GM19395 (cell line): Measurements from ENCODE around the gene MBD3.
A peak's percentile ranks its signal among the peaks of the same experiment; 100 is the strongest.

Experiments used
- ATAC-seq: cut with Tn5 transposase; IDR thresholded peaks from one replicate; pipeline ENCODE4 v1.9.1; 2021; ENCODE audit warnings: mild to moderate bottlenecking, moderate library complexity; ENCODE audit not compliant: unreplicated experiment

Gene MBD3

DNA sequence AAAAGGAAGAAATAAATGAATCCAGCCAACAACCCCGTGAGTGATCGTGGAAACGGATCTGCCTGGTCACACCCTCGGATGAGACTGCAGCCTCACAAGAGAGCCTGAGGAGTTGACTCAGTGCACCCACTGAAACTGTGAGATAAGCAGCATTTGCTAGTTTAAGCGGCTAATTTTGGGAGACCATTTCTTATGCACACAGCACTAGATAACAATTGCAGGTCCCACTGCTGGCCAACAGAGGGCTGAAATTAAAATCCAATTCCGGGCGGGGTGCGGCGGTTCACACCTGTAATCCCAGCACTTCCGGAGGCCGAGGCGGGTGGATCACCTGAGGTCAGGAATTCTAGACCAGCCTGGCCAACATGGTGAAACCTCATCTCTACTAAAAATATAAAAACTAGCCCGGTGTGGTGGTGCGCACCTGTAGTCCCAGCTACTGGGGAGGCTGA lies 9.0 kb upstream of the MBD3 start:
- no peak for ATAC-seq

DNA sequence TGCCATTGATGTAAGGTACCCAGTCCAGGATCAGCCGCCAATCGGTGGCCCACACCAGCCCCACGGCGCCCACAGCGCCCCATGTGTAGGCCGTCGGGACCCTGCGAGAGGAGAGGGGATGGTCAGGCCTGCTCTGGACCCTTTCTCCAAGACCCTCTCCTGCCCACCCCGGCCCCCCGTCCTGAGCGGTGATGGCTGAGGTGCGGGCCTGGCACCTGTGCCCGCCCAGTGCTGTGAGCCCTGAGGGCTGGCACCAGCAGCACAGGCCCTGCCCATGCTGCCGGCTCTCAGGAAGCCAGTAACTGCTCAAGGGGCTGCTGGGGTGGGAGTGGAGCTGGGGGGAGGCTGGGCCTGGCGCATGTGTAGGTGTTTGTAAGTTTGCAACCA lies 6.8 kb upstream of the MBD3 start:
- ATAC-seq, result no peak

GRCh38 chr19:1598777-1599459 lies 6.3 kb upstream of the MBD3 start:
- ATAC-seq, result no peak

DNA sequence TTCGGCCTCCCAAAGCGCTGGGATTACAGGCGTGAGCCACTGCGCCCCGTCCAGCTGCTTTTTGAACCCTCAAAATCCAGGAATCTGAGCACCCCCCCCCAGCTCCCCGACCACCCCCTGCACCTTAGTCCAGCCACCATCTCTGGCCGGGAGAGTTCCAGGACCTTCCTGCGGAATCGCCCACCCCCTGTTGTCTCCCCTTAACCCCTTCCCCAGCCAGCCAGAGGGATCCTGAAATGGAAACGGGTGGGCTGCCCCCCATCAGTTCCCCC lies 772 bp upstream of the MBD3 start:
- no peak for ATAC-seq

DNA sequence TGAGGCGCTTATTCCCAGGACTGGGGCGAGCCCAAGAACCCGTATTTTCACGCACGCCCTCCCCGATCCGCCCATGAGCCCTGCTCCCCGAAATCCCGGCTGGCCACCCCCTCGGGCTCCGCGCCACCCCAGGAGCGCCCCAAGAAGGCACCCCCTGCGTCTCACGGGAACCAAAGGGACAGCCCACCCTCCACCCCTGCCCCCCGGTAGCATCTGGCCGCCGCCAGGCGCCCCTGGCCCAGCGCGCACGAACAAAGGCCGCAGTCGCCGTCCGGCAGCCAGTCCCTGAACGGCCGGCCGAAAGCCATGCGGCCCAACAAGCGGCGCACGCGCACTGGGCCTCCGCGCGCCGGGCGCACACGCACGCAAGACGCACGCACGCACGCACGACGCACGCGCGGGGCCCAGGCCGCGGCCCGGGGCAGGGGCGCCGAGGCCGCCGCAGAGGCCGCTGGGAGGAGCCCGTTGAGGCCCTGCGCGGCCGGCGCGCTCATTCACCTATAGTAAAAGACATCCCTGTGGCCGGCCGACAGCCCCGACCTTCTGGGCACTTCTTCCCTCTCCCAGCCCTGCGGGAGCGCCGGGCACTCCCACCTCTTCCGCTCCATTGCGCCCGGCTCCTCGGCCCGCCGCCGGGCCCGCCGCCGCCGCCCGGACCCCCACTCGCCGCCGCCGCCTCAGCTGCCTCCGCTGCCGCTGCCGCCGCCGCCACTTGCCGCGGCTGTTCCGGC lies 476 bp downstream of the MBD3 start:
- peak; percentile 64 for ATAC-seq

GRCh38 chr19:1591421-1592023 lies 1.1 kb downstream of the MBD3 start:
- ATAC-seq, result no peak

GRCh38 chr19:1590641-1591397 lies 1.8 kb downstream of the MBD3 start:
- no peak for ATAC-seq

DNA sequence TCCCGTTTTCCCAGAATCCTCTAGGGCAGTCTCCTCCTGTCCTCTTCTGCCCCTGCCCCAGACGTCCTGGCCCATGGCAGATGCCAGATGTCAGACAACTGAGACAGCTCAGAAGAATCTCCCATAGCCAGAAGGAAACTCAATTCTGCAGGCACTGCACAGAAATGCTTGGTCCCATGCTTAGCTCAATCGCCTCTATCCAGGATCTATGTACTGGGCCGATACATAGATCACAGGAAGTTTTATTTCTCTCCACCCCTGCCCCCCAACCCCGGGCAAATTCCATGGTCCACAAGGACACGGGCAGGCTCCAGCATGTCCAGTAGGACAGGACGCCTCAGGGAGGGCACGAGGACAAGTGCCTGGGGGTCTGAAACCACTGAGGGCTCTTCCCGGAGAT lies 4.8 kb downstream of the MBD3 start:
- no peak for ATAC-seq

- ATAC-seq, result no peak
Measured at GRCh38 chr19:1585243-1585580, 7.5 kb downstream of the MBD3 start.

GRCh38 chr19:1584500-1585242 lies 8.0 kb downstream of the MBD3 start:
- no peak for ATAC-seq

DNA sequence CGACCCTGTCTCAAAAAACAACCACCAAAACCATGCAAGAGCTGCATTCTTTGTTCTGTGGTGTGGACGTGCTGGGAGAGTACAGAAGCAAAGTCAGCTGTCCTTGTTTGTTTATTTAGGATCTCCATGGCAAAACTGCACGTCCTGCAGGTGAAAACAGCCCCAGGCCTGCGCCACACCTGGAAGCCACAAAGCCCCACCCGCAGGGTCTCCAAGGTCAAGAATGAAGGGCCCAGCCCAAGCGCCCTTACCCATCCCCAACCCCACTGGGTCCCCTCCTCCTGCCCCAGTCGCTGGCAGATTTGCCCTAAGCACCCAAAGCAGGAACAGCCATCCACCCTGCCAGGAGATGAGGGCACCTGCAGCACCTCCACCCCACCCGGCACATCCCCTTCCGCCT lies 10.5 kb downstream of the MBD3 start:
- no peak for ATAC-seq

GRCh38 chr19:1580957-1581356 lies 11.7 kb downstream of the MBD3 start:
- no peak for ATAC-seq

DNA sequence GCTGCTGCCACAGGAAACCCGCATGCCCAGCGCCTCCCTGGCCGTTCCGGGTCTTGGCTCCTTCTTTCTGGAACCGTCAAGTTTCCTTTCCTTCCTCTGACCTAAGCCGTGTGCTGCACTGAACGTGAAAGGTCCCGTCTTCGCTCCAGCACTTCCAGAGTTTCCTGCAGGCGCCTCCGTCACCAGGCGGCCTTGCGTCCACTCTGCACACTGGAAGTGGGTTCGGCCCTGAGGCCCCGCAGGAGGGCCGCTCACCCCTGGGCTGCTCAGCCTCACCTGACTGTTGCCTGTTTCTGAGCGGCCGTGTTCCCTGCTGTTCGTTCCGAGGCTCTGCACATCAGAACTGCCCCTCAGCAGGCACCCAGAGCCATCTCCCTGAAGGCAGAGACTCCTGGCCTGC lies 12.3 kb downstream of the MBD3 start:
- ATAC-seq, result no peak

DNA sequence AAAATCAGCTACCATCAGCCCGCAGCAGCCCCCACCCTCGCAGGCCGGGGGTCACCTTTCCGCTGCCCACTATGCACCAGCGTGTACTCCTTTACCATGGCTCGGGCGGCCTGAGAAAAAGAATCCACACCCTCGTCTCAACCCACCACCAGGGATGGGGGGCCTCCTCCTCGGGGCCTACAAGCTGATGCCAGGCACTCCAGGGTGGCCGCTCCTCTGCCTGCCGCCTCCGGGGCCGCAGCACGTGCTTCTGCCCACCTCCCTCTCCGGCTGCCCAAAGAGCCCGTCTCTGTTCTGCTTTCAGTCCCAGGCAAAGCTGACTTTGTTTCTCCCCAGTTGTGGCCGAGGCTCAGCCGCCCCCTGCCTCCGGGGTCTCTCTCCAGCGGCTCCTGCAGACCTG lies 13.4 kb downstream of the MBD3 start:
- ATAC-seq, result no peak

GRCh38 chr19:1577929-1578618 lies 14.6 kb downstream of the MBD3 start:
- no peak for ATAC-seq

DNA sequence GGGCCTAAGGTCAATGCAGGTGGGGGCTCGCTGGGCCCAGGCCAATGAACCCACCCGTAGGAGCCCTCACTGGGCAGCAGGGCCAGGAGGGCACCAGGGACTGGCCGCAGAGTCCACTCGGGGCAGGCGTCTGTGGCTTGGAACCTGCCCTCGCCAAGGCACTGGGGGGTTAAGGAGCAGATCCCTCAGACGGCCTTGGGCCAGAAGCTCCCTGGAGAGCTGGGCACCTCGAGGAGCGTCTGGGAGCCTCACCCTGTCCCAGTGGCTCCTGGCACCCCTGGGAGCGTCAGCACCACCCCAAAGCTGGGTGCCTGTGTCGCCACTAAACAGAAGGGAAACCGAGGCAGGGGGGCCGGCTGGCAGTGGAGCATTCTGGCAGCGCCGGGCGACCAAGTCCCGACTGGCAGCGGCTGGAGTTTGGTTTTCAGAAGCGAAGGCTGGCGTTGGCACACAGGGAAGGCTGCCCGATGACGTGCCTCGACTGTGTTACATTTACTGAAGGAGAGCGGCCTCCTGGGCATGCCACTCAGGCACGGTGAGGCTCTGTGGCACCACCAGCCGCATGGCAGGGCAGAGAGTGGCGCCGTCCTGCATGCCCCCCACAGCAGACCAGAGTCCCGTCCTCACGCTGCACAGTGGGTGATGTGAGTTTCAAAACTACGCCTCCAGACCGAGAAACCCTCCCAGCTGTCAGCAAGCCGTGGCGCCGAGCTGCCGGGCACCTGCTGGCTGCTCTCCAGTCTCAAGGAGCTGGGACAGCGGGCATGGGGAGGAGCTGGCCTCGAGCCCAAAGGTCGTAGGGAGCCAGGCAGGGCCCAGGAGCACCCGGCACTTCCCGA lies 15.4 kb downstream of the MBD3 start:
- ATAC-seq, result no peak

DNA sequence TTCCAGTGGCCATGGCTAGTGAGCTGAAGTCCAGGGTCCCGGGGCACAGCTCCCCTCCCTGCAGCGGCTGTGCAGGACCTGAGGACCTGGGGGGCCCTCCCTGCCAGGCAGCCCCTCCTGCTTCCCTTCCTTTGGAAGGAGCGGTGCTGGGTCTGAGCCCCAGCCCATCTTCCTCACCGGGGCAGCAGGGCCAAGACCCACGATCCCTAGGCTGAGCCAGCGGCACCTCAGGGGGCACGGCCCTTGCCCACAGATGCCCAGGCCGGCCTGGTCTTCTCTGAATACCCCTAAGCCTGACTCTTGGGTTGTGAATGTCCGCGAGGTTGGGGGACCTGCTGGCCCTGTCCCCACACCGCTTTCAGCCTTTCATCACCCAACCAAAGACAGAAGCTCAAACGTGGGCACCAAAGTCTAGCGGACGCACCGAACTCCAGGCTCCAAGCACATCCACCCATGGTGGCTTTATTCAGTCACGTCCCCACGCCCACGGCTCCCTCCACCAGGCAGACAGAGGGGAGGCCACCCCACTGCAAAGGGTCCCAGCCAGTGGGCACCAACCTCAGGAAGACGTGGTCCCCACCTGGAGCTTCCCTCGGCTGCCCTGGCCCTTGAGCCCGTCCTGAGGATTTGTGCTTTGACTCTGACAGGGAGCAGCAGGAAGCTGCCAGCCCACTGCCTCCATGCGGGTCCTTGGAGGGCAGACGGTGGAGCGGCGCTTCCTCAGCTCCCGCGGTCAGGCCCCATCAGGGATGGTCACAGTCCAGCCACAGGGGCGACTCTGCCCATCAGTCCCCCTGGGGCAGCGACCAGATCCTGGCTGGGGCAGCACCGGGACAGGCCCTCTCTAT lies 16.2 kb downstream of the MBD3 start:
- no peak for ATAC-seq

- ATAC-seq, result no peak
Measured at GRCh38 chr19:1575323-1576241, 17.1 kb downstream of the MBD3 start.
